ENCODE measurements around the gene SPRR2D.

DNA sequence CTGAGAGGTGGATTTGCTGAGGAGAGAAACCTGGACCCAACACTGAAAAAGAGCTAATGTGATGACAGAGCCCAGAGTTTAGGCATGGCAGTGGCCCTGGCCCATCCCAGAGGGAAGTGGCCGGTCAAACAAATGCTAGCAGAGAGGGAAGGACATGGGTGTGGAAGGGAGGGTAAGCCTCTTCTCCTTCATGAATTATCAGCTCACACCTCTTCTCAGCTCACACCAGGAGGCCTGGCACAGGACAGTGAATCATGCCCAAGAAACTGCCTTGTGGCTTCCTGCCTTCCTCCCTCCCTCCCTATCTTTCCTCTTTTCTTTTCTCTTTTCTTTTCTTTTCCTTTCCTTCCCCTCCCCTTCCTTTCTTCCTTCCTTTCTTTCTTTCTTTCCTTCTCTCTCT is 40.6 kb downstream of the SPRR2D start:
- TF ChIP-seq CTCF (IDR thresholded peaks at IDR 0.05) (no peak), POLR2A (IDR thresholded peaks at IDR 0.05) (no peak), EP300 (IDR thresholded peaks at IDR 0.05) (no peak)

Measured in ovary (tissue), 3 donors.